ENCODE measurements around the gene SZRD1.
"Not testable (repeated sequence)": the region's sequence is repeated elsewhere in the genome, so short reads cannot be mapped to it uniquely, and the experiment has no call there.

The SZRD1 gene

GRCh38 chr1:16338961-16339360 lies 28.1 kb upstream of the SZRD1 start:
- no peak for DNase-seq (ENCODE audit: low spot score)
- TF ChIP-seq CTCF (IDR thresholded peaks at IDR 0.05; ENCODE audit: borderline replicate concordance, control extremely low read depth, extremely low read depth, insufficient read depth, missing control alignments) = no peak
- in situ Hi-C loops (cut with MboI; ENCODE audit: low sequenced_read_pairs, unreplicated experiment) = no loop called here

- TF ChIP-seq CTCF (IDR thresholded peaks at IDR 0.05; ENCODE audit: borderline replicate concordance, control extremely low read depth, extremely low read depth, insufficient read depth, missing control alignments) = no peak
- in situ Hi-C loops (cut with MboI; ENCODE audit: low sequenced_read_pairs, unreplicated experiment) = no loop called here
Observed at GRCh38 chr1:16340673-16341072, 26.4 kb upstream of the SZRD1 start.

GRCh38 chr1:16342331-16343062 lies 24.5 kb upstream of the SZRD1 start:
- TF ChIP-seq CTCF (IDR thresholded peaks at IDR 0.05; ENCODE audit: borderline replicate concordance, control extremely low read depth, extremely low read depth, insufficient read depth, missing control alignments) = no peak
- in situ Hi-C loops (cut with MboI; ENCODE audit: low sequenced_read_pairs, unreplicated experiment) = no loop called here
- DNase-seq (ENCODE audit: low spot score) = no peak

More at GRCh38 chr1:16340673-16341072, 26.4 kb upstream of the SZRD1 start:
- DNase-seq (ENCODE audit: low spot score) = no peak

GRCh38 chr1:16343276-16343675 lies 23.8 kb upstream of the SZRD1 start:
- DNase-seq (ENCODE audit: low spot score); in situ Hi-C loops (cut with MboI; ENCODE audit: low sequenced_read_pairs, unreplicated experiment): not testable (repeated sequence)

GRCh38 chr1:16348414-16349182 lies 18.4 kb upstream of the SZRD1 start:
- DNase-seq (ENCODE audit: low spot score) = no peak
- in situ Hi-C loops (cut with MboI; ENCODE audit: low sequenced_read_pairs, unreplicated experiment) = no loop called here
- TF ChIP-seq CTCF (IDR thresholded peaks at IDR 0.05; ENCODE audit: borderline replicate concordance, control extremely low read depth, extremely low read depth, insufficient read depth, missing control alignments) = no peak

GRCh38 chr1:16349847-16350406 lies 17.1 kb upstream of the SZRD1 start:
- TF ChIP-seq CTCF (IDR thresholded peaks at IDR 0.05; ENCODE audit: borderline replicate concordance, control extremely low read depth, extremely low read depth, insufficient read depth, missing control alignments) = no peak
- no peak for DNase-seq (ENCODE audit: low spot score)
- in situ Hi-C loops (cut with MboI; ENCODE audit: low sequenced_read_pairs, unreplicated experiment) = loop anchor here (10.0 to 25.0 kb wide), 2 partner anchors 55 to 263 kb away; no protein-coding TSS in a partner anchor

Data from GM13976 (cell line).